Adrenal gland (tissue), 12 donors: ENCODE data around the gene CD44. TPM values are rescaled to one million over a fixed set of nuclear protein-coding genes. Genes with fewer than 3 reads are reported as not detected.
"Not testable (repeated sequence)": the region's sequence is repeated elsewhere in the genome, so short reads cannot be mapped to it uniquely, and the experiment has no call there.

ENCODE experiments used
- DNase-seq, 7 donors: peaks; one replicate each; pipeline ENCODE4 v3.0.0-alpha.2; 2019 to 2020
- H3K27ac ChIP-seq, 5 donors: fragments of 200-600 bp; sonication (generic) in 4 of 5; 1 replicate in 3 of 5; 2 replicates in 2 of 5; pipeline versions ENCODE4 v1.5.1 to v1.8.0; 2016 to 2020; ENCODE audit warnings: mild to moderate bottlenecking in 1 of 5
- H3K27me3 ChIP-seq: fragments of 200-600 bp; 2 replicates; pipeline ENCODE4 v1.8.0; 2021
- H3K36me3 ChIP-seq, 2 donors: fragments of 200-600 bp; replicated peaks in 1 of 2; 1 replicate in 1 of 2; 2 replicates in 1 of 2; pipeline versions ENCODE4 v1.5.1 to v1.8.0; 2018 to 2022
- H3K4me1 ChIP-seq, 2 donors: fragments of 200-600 bp; replicated peaks in 1 of 2; 1 replicate in 1 of 2; 2 replicates in 1 of 2; pipeline versions ENCODE4 v1.5.1 to v1.8.0; 2018 to 2021
- H3K4me3 ChIP-seq, 4 donors: fragments of 200-600 bp; sonication (generic) in 3 of 4; one replicate each; pipeline ENCODE4 v1.5.1; 2016 to 2018
- H3K9me3 ChIP-seq, 3 donors: fragments of 200-600 bp; sonication (generic) in 1 of 3; replicated peaks in 1 of 3; 1 replicate in 2 of 3; 2 replicates in 1 of 3; pipeline versions ENCODE4 v1.5.1 to v1.8.0; 2016 to 2021
- POLR2A ChIP-seq, 2 donors: fragments of 450-650 bp; IDR thresholded peaks; one replicate each; pipeline ENCODE4 v1.6.1; 2017; ENCODE audit warnings: antibody characterized with exemption in 2 of 2, mild to moderate bottlenecking in 2 of 2, moderate library complexity in 1 of 2
- WGBS, 4 donors: extraction: QIAGEN DNeasy Blood & Tissue Kit in 2 of 4; methylation state at CpG; one replicate each; pipeline versions ENCODE4 v1.1.5 to v1.1.7; 2013 to 2017; 5-methylcytosine and 5-hydroxymethylcytosine counted together
- intact Hi-C, 2 donors: fragments of 100-400 bp; cut with DNase I; formaldehyde crosslinking; loops; one replicate each; pipeline versions ENCODE4 v1.14.1 to v1.15.0; 2022 to 2023
- polyA plus RNA-seq, 3 donors: library from polyadenylated mRNA; stranded (reverse); fragments of 200-250 nt in 2 of 3; fragments of 350-450 nt in 1 of 3; fragmentation: Illumina TruSeq in 1 of 3; extraction: RNeasy Lipid Tissue Mini Kit (QIAGEN cat#74804) in 1 of 3; gene quantifications; one replicate each; pipeline ENCODE4 v1.2.3, GENCODE V29; 2013 to 2014
- total RNA-seq, 9 donors: library from RNA; depleted of rRNA in 4 of 9; stranded (reverse); fragments of >200 nt in 4 of 9; fragments of 120-200 nt in 1 of 9; fragmentation: NEBNext Ultra II Directional in 1 of 9; extraction: Animal tissue kit (Norgen Biotek cat#: 25700) in 1 of 9; gene quantifications; one replicate each; pipeline versions ENCODE4 v1.1.0 to v1.2.4, GENCODE V29; 2013 to 2023
- TF ChIP-seq, protein P1 (sequence below), 6 experiments: fragments of 450-650 bp in 4 of 6; fragments of 200-600 bp in 2 of 6; sonication (generic) in 1 of 6; IDR thresholded peaks; 1 replicate in 5 of 6; 2 replicates in 1 of 6; pipeline versions ENCODE4 v1.5.1 to v1.8.0; 2016 to 2021; ENCODE audit warnings: antibody characterized with exemption in 6 of 6, mild to moderate bottlenecking in 2 of 6, moderate library complexity in 1 of 6
- donor health status: healthy with polysubstance abuse.
- donor health status: Bipolar disorder and iron deficiency.
- donor health status: DM: yes; HTN: yes; CAD: no.
- donor health status: DM: no; HTN: no; CAD: no.
- donor health status: DM: no; HTN: no; CAD: no.
- donor health status: DM: yes; HTN: yes; CAD: no.

CD44 gene
- total and polyA plus RNA-seq, 12 donors = 10.2 to 110 (median 77.5) TPM

DNA sequence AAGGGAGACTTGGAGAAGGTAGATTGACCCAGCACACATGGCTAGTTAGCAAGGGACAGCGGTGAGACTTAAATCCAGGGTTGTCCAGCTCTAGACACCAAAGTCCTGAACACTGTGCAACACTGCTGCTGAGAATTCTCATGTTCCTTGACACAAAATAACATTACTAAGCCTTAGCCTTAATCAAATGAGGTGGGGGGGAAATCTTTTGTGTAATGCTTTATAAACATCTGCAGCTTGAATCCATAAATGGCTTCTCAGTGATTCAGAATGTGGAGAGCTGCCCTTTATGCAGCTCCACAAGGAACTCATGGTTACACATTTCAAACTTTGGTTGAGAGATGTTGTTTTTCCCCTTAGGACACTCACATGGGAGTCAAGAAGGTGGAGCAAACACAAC, 80.0 kb downstream of the CD44 start:
- TF ChIP-seq, protein P1, sequence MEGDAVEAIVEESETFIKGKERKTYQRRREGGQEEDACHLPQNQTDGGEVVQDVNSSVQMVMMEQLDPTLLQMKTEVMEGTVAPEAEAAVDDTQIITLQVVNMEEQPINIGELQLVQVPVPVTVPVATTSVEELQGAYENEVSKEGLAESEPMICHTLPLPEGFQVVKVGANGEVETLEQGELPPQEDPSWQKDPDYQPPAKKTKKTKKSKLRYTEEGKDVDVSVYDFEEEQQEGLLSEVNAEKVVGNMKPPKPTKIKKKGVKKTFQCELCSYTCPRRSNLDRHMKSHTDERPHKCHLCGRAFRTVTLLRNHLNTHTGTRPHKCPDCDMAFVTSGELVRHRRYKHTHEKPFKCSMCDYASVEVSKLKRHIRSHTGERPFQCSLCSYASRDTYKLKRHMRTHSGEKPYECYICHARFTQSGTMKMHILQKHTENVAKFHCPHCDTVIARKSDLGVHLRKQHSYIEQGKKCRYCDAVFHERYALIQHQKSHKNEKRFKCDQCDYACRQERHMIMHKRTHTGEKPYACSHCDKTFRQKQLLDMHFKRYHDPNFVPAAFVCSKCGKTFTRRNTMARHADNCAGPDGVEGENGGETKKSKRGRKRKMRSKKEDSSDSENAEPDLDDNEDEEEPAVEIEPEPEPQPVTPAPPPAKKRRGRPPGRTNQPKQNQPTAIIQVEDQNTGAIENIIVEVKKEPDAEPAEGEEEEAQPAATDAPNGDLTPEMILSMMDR (IDR thresholded peaks at IDR 0.05) = no peak
- TF ChIP-seq POLR2A (IDR thresholded peaks at IDR 0.05) = no peak
- no peak overlapping the region for H3K4me3 ChIP-seq
- no peak for DNase-seq
- no peaks in the 10 kb centered on the region for H3K9me3 ChIP-seq
- peaks cover 0 to 23% of the 10 kb centered on the region in 2 donors for H3K4me1 ChIP-seq
- intact Hi-C loops = no loop called here
- H3K27me3 ChIP-seq = no peaks in the 10 kb centered on the region
- no peak overlapping the region for H3K27ac ChIP-seq
- WGBS, 4 donors = 82 to 100% (median 95%) methylated on average over 1 of the region's 1 CpG
- no peaks in the 10 kb centered on the region for H3K36me3 ChIP-seq

DNA sequence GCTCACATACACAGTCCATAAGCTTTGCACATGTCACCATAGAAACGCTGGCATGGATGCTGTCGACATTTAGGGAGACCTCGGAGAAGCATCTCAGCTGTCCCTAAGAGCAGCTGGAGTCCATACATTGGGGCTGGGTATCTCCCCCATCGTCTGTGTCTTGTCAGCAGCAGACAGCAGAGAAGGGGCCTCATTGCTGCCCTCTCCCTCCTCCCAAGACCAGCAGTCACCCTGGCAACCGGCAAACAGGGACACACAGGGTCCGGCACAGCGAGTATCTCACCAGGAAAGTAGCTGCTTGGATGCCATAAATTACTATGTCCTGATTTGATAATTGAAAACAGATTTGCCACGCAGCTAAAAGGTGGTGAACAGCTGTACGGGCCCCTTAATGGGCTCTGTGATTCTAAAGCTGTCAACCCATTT, 84.4 kb downstream of the CD44 start:
- H3K4me1 ChIP-seq = peaks cover 0 to 8% of the 10 kb centered on the region in 2 donors
- H3K36me3 ChIP-seq = no peaks in the 10 kb centered on the region
- no peak for DNase-seq

DNA sequence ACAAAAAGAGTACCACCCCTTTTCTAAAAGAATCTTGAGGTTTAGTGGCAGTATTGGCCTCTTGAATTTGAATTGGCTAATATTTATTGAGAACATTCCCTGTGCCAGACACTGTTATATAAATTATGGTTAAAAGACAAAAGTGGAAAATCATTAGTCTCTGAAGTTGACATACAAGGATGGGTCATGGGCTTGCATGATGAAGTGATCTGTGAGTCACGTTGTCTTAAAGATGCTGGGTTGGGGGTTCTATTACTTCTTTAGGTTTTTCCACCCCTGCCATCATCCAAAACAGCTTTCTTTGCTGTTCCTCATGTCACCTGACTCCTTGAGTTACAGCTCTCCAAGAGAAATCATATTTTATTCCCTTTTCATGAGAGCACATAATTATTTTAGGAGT, 85.0 kb downstream of the CD44 start:
- Histone ChIP-seq H3K9me3 (no peaks in the 10 kb centered on the region), H3K27ac (no peak overlapping the region), H3K4me3 (no peak overlapping the region), H3K27me3 (no peaks in the 10 kb centered on the region), H3K4me1 (peaks cover 0 to 8% of the 10 kb centered on the region in 2 donors), H3K36me3 (no peaks in the 10 kb centered on the region)
- no peak for TF ChIP-seq POLR2A (IDR thresholded peaks at IDR 0.05)
- TF ChIP-seq, protein P1 (IDR thresholded peaks at IDR 0.05) = no peak
- intact Hi-C loops = loop anchor here in 1 of 2 donors (10.0 kb wide), 1 partner anchor 209 kb away; no protein-coding TSS in a partner anchor
- DNase-seq = no peak
- WGBS, 4 donors = 53 to 80% (median 66%) methylated on average over 1 of the region's 1 CpG

More for the DNA sequence above, 84.4 kb downstream of the CD44 start:
- H3K27me3 ChIP-seq = no peaks in the 10 kb centered on the region
- TF ChIP-seq, protein P1 (IDR thresholded peaks at IDR 0.05) = no peak
- TF ChIP-seq POLR2A (IDR thresholded peaks at IDR 0.05) = no peak
- H3K4me3 ChIP-seq = no peak overlapping the region
- H3K27ac ChIP-seq = no peak overlapping the region
- intact Hi-C loops = loop anchor here in 1 of 2 donors (10.0 kb wide), 1 partner anchor 209 kb away; no protein-coding TSS in a partner anchor
- no peaks in the 10 kb centered on the region for H3K9me3 ChIP-seq
- 64 to 78% (median 69%) methylated on average over 9 of the region's 9 CpGs for WGBS, 4 donors

DNA sequence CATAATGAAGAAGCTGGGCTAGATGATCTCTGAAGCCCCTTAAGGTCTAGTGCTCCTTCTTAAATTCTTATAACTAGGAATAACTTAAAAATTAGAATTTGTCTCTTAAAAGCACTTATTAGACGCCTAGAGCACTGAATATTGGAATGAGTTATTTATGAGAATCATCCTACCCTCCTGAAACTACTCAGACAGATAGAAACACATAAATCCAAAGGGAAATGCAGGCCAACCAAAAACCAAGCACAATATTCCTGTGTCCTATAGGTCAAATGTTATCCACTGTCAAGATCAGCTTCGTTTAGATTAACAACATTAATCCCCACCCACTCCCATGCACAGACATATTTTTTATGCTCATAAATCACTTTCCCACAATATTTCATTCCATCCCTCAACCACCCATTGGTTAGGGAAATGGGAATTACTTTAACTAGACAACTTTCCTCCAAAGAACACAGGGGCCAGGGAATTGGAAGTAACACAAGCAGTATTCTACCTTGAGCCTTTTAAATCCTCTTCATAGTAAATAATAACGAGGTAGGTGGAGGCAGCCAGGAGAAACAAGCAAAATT, 87.1 kb downstream of the CD44 start:
- no peak for DNase-seq
- intact Hi-C loops = loop anchor here in 1 of 2 donors (10.0 kb wide), 1 partner anchor 211 kb away; no protein-coding TSS in a partner anchor
- Histone ChIP-seq H3K27me3 (no peaks in the 10 kb centered on the region), H3K4me3 (no peak overlapping the region), H3K36me3 (peaks cover 0 to 6% of the 10 kb centered on the region in 2 donors), H3K9me3 (no peaks in the 10 kb centered on the region), H3K4me1 (peaks cover 0 to 8% of the 10 kb centered on the region in 2 donors), H3K27ac (no peak overlapping the region)
- TF ChIP-seq, protein P1 (IDR thresholded peaks at IDR 0.05) = no peak
- WGBS, 4 donors = 64 to 72% (median 69%) methylated on average over 3 of the region's 3 CpGs

DNA sequence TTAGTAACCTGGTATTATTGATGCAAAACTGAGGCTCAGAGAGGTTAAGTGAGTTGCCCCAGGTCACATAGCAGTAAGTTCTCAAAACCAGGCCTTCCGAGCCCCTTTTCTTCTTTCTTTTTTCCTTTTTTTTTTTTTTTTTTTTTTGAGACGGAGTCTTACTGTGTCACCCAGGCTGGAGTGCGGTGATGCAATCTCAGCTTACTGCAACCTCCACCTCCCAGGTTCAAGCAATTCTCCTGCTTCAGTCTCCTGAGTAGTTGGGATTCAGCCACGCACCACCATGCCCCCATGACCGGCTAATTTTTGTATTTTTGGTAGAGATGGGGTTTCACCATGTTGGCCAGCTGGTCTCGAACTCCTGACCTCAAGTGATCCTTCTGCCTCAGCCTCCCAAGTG, 87.8 kb downstream of the CD44 start:
- WGBS, 4 donors = 87 to 94% (median 92%) methylated on average over 6 of the region's 6 CpGs
- not testable (repeated sequence) for H3K4me3 ChIP-seq, H3K27ac ChIP-seq, H3K27me3 ChIP-seq, H3K36me3 ChIP-seq, H3K4me1 ChIP-seq, H3K9me3 ChIP-seq, DNase-seq
- intact Hi-C loops = loop anchor here in 1 of 2 donors (10.0 kb wide), 1 partner anchor 212 kb away; no protein-coding TSS in a partner anchor
